Raji (cell line): ENCODE data around the gene OR8G5.

Experiments used
- POLR2A ChIP-seq: IDR thresholded peaks from 2 replicates; pipeline ENCODE4 v1.6.1; 2011; ENCODE audit warnings: low read depth, low read length, control low read depth; ENCODE audit not compliant: insufficient read depth

The OR8G5 gene

DNA sequence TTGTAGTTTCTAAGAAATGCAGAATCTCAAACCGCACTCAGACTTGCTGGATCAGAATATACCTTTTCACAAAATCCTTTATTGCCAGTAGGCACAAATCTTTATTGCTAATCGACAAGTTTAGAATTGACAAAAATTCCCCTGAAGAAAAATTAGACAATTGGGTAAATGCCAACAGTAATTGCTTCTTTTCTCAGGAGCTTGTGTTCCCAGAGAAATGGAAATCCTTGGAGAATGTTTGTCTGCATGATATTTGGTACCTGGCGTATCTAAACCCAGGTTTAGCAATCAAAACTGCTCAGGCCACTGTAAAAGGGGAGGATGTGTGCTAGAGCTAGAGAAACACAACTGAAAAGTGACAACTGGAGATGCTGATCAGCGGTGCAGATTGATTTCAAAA, at the start of gene OR8G5:
TSS of gene OR8G5 (plus strand) at position 301 of the 400 bp plus-strand sequence. CDS start 8,556 bp downstream, outside the sequence.
- TF ChIP-seq POLR2A, result no peak

GRCh38 chr11:124207102-124207792, 48.9 kb upstream of the OR8G5 start:
- TF ChIP-seq POLR2A, result no peak

DNA sequence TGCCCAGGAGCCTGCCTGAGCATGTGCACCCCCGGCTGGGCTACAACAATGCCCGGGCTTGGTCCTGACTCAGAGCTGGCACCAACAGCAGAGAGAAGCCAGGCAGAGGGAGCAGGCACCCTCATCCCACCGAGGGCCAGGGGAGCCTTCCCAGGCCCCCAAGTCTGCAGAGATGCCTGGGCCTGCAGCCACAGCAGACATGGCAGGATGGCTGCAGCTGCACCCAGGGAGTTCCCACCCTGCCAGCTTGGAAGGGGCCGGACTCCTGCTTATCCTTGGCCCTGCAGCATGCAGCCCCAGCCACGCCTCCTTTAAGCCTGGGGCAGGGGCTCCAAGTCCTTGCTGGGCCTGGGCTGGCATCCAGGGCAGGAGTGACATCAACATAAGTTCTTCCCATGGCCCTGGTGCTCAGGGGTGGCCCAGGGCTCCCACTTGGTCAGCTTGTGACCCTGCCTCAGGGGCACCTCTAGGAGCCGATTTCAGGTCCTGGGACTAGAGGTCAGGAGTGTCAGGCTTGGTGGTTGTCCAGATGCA, 46.3 kb upstream of the OR8G5 start:
- TF ChIP-seq POLR2A, result no peak

DNA sequence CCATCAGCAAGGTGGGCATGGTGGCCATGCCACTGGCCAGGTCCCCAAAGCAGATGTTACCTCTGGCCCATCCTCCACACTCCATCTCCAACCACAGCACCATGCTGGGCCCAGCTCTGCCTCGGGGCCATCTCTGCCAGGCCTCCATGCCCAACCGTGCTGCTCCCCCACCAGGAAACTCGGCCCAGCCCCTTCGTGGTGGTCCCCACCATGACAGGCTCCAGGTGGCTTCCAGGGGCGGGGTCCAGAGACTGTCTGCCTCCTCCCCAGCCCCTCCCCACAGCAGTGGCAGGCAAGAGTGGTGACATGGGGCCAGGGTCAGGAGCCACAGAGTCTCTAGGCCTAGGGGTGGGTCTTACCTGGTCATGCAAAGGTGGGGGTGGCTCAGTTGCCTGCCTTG, 45.8 kb upstream of the OR8G5 start:
- TF ChIP-seq POLR2A, result no peak

DNA sequence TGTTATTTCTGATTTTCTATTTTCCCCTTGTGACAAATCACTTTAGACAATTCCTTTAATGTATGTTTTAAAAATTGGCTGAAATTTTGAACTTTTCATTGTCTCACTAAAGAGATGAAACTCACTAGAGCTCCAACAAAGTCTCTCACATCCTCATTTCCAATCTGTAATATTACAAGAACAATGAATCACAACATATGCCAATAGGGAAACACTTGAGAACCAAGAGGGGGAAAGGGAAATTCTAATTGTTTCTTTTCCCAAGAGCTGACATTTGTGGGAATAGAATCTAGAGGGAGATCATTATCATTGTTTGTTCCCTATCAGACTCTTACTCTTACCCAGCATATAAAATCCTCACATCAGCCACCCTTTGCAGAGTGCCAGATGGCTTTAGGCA, 44.9 kb upstream of the OR8G5 start:
- no peak for TF ChIP-seq POLR2A

DNA sequence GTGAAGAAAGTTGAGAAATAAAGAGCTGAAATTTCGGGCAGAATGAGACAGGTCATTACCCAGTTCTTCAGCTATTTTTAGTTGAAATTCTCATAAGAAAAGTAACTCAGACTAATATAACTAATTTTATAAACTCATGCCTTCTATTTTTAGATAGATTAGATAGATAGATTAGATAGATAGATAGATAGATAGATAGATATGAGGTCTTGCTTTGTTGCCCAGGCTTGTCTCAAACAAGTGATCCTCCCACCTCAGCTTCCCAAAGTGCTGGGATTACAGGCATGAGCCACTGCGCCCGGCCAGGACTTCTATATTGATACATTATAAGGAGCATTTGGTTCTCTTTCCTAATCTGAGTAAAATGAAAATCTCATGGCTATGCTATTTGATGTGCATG, 42.1 kb upstream of the OR8G5 start:
- TF ChIP-seq POLR2A, result no peak

DNA sequence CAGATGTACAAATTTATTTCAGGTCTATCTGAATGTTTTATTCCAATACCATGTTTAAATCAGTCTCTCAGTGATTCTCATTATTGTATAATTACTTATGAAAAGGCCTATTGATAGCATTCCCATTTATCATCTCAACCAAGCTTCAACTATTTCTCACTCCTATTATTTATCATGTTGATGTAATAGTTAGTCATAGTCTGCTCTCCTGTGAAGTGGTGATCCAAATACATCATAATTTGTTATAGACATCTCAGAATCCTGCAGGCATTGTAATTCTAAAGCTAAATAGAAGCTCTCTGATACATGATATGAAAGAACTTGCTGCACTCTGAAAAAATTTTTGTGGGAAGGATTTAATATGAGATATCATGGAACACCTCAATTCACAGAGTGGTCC, 37.0 kb upstream of the OR8G5 start:
- TF ChIP-seq POLR2A, result no peak

DNA sequence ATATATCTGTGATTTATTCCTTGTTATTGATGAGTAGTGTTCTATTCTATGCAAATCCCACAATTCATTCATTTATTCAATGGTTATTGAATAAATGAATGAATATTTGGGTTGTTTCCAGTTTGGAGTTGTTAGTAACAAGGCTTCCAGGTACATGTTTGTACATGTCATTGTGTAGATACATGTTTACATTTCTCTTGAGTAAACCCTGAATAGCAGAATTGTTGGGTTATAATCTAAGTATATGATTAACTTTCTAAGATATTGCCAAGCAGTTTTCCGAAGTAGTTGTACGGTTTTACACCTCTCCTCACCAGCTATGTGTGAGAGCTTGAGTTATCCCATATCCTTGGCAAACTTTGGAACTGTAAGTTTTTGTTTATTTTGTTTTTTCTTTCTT, 33.8 kb upstream of the OR8G5 start:
- no peak for TF ChIP-seq POLR2A

- no peak for TF ChIP-seq POLR2A
Observed at GRCh38 chr11:124225471-124225870, 30.7 kb upstream of the OR8G5 start.

GRCh38 chr11:124233376-124233775, 22.8 kb upstream of the OR8G5 start:
- TF ChIP-seq POLR2A, result no peak

GRCh38 chr11:124238512-124238911, 17.7 kb upstream of the OR8G5 start:
- TF ChIP-seq POLR2A, result no peak

- TF ChIP-seq POLR2A, result no peak
Observed at GRCh38 chr11:124240621-124241397, 15.4 kb upstream of the OR8G5 start, which contains the start of gene OR8G1. Gene OR8G1 (plus strand): TSS chr11:124241095. CDS start chr11:124249676, 8,581 bp downstream.

GRCh38 chr11:124274000-124274399, 17.8 kb downstream of the OR8G5 start:
- no peak for TF ChIP-seq POLR2A

- TF ChIP-seq POLR2A, result no peak
Observed at GRCh38 chr11:124276081-124276480, 19.9 kb downstream of the OR8G5 start.

DNA sequence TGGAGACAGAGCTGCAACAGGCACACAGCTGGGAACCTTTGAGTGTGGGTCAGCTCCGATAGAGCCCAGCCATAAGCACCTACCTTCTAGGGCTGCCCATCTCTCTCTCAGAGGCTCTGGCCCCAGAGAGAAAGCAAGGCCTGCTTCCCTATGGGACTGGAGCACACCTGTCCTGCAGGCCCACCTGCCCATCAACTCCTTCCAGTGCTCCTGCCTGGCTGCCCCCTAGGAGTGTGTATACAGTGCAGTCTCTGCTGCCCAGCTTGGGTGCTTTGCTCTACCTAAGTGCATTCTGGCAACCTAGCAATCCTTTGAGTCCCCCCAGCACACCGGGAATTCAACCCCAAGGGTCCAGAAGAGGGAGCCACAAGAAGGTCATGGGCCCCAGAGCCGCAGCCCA, 21.0 kb downstream of the OR8G5 start:
- TF ChIP-seq POLR2A, result no peak

GRCh38 chr11:124277804-124278203, 21.6 kb downstream of the OR8G5 start:
- TF ChIP-seq POLR2A, result no peak

GRCh38 chr11:124278261-124278660, 22.1 kb downstream of the OR8G5 start:
- TF ChIP-seq POLR2A, result no peak
